Kasumi-1 (cell line): ENCODE measurements around the gene COL8A1.
"Not testable (repeated sequence)": the region's sequence is repeated elsewhere in the genome, so short reads cannot be mapped to it uniquely, and the experiment has no call there.

ENCODE experiments used
- DNase-seq, 2 experiments: peaks; one replicate each; lab custom pipeline; 2025; lab: John Stamatoyannopoulos, UW

Gene COL8A1

DNA sequence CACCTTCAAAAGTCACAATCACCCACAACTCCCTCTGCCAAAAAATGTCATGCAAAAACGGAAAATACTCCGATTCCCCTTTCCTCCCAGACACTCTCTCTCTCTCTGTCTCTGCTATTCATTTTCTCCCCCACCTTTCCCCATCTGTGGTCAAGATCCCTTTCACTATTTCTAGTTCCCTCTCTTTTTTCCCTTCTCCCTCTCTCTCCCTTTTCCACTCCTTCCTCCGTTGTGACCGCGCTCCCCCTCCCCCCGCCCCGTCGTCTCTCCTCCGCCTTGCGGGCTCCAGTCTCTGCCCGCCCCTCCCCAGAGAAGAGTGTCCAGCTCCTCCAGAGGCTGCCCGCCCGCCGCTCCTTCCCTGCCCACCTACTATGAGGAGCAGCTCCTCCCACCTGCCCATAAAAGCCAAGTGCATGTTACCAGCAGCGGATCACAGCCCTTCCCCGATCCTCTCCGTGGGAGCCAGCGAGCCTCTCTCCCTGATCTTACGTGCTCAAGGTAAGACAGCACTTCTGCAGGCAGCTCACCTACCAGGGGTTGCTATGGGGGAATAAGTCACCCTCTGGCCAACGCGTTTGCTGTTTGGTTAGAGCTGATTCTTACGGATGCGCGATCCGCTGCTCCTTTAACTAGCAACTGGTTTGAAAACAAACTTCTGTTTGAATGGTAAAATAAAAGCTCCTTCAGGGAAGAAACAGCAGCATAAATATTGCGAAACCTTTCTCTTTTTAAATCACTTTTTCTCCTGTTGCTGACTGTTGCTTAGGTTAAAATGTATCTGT, at the start of gene COL8A1:
Gene COL8A1, plus strand, starts transcription at position 428 of the 782 bp plus-strand sequence. CDS start 152,089 bp downstream, outside the sequence.
- DNase-seq: no peak

DNA sequence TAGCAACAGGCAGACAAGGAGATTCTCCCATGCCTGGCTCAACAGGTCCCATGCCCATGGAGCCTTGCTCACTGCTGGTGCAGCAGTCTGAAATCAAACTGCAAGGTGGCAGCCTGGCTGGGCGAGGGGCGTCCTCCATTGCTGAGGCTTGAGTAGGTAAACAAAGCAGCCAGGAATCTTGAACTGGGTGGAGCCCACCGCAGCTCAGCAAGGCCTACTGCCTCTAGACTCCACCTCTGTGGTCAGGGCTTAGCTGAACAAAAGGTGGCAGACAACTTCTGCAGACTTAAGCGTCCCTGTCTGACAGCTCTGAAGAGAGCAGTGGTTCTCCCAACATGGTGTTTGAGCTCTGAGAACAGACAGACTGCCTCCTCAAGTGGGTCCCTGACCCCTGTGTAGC, 49.2 kb upstream of the COL8A1 start:
- not testable (repeated sequence) for DNase-seq

DNA sequence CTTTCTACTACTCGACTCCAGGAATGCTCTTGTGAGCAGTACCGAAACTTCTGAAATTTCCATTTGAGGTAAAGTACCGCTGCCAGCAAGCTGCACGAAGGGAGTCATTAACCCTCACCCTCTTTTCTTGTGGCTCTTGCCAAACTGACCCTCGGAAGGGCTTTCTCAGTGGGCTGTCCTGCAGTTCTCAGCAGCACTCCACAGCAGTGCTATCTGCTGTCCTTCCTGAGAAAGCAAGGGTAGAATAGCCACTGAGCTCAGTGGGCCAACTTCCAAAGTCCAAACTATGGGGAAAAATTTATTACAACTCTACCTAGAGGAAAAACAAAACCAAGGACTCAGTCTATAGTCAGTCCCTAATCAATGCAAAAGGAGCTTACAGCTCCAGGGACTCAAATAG, 38.5 kb upstream of the COL8A1 start:
- DNase-seq: no peak

DNA sequence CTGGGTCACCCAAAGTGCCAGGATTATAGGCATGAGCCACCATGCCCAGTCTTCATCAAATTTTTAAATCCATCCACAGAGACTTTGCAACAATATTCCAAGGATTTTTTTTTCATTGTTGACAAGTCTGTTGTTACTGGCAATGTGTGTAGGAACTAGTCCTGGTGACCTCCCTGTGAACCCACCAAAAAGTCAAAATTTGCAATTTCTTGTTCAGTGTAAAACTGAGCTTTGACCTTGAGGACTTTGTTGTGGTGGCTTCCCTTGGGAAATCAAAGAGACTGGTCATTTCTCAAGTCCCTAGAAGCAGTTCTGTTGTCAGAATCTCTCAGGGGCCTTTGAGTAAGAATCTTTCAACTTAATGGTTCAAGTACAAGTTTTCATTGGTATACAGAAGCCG, 36.9 kb upstream of the COL8A1 start:
- no peak for DNase-seq

DNA sequence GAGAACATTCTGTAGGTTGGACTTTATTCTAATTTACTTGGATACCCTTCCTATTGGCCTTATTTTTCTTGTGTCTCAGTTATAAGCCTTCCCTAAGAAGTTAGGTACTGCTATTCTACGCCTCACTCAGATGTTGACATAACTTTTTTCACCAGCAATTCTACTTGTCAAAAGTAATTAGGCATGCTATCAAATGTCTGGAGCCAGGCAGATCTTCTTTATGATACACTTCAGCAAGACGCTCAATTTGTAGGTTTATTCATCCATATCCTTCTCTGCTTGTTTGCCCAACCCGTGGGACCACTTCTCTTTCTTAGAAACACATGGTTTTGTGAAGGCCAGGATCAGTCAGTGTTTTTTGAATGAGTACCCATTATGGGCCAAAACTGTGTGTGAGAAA, 36.2 kb upstream of the COL8A1 start:
- no peak for DNase-seq

DNA sequence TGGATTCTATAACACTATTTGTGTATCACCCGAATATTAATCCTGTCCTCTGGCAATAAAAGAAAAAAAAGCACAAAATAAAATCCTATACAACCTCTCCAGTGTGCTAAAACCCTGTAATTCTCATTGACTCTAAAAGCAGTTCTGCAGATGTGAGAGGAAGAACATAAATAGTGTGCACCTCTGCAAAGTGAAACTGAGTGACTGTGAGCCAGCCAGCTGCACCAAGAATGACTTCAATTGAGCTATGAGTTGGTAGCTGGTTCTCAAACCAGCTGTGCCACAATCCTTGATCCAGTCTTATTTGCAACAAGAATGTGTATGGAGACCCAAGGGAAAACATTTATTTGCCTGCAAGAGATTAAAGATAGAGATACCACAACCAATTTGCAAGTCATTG, 31.2 kb upstream of the COL8A1 start:
- no peak for DNase-seq

DNA sequence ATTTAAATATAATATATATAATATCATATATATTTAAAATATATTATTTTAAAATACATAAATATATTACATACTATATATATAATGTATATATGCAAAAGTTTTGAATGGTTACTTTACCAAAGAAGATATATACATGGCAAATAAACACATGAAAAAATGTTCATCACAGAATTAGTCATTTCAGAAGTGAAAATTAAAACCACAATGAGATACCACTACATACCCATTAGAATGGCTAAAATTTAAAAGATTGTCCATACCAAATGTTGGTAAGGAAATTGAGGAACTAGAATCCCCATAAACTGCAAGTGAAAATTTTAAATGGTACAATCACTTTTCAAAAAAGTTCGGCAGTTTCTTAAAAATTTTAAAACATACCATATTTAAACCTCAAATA, 23.6 kb upstream of the COL8A1 start:
- DNase-seq: no peak

DNA sequence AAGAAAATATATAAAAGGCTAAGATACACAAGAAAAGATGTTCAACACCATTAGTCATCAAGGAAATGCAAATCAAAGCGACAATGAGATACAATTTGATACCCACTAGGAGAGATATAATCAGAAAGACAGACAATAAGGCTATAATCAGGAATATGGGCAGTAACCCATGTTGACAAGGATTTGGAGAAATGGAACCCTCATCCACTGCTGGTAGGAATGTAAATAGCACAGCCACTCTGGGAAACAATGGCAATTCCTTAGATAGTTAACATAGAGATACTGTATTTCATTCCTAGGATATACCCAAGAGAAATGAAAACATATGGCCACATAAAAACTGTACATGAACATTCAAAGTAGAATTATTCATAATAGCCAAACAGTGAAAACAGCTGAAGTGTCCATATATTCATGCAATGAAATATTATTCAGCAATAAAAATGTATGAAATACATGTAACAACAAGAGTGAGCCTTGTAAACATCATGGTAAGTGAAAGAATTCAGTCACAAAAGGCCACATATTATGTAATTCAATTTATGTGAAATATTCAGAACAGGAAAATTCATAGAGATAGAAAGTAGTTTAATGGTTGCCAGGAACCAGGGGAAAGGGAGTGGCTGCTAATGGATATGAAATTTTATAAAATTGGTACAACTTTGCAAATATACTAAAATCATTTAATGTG, 18.2 kb upstream of the COL8A1 start:
- no peak for DNase-seq

DNA sequence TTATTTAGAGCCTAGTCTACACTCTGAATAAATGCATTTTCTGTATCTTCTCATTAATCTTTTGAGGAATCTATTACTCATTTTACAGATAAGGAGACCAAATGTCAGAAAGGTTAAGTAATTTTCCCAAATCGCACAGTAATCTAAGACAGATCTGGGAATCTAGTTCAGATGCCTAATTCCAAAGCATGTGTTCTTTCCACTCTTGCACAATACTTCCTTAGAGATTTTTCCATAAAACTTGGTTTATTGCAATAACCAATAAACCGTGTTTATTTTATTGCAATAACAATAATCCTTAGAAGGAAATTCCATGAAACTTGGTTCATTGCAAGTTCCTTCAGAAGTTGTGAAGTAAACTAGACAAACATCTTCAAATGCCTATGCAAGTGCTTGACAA, 17.4 kb upstream of the COL8A1 start:
- no peak for DNase-seq

DNA sequence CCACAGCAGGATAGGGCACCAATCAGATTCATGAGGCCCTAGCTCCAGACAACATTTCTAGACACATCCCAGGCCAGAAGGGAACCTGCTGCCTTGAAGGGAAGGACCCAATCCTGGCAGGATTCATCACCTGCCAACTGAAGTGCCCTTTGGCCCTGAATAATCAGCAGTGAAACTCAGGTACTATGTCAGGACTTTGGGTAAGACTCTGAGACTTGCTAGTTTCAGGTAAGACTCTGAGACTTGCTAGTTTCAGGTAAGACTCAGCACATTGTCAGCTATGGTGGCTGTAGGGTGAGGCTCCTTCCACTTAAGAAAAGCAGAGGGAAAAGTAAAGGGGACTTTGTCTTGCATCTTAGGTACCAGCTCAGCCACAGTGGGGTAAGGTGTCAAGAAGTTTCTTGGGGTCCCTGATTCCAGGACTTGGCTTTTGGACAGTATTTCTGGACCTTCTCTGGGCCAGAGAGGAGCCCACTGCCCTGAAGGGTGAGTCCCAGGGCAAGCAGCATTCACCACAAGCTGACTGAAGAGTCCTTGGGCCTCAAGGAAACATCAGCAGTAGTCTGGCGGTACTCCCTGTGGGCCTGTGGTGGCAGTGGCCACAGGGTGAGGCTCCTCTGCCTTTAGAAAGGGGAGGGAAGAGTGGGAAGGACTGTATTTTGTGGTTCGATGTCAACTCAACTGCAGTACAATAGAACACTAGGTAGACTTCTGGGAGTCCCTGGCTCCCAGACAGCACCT, 13.7 kb upstream of the COL8A1 start:
- no peak for DNase-seq

DNA sequence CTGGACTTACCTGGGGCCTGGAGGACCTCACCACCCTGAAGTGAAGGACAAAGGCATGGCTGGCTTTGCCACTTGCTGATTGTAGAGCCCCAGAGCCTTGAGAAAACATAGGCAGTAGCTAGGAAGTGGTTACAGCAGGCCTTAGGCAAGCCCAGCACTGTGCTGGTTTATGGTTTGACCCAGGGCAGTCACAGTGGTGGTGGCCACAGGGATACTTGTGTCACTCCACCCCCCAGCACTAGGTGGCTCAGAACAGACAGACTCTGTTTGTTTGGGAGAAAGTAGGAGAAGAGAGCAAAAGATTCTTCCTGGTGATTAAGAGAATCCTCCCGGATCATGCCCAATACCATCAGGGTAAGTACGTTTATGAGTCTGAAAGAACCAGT, 13.2 kb upstream of the COL8A1 start:
- DNase-seq: no peak

DNA sequence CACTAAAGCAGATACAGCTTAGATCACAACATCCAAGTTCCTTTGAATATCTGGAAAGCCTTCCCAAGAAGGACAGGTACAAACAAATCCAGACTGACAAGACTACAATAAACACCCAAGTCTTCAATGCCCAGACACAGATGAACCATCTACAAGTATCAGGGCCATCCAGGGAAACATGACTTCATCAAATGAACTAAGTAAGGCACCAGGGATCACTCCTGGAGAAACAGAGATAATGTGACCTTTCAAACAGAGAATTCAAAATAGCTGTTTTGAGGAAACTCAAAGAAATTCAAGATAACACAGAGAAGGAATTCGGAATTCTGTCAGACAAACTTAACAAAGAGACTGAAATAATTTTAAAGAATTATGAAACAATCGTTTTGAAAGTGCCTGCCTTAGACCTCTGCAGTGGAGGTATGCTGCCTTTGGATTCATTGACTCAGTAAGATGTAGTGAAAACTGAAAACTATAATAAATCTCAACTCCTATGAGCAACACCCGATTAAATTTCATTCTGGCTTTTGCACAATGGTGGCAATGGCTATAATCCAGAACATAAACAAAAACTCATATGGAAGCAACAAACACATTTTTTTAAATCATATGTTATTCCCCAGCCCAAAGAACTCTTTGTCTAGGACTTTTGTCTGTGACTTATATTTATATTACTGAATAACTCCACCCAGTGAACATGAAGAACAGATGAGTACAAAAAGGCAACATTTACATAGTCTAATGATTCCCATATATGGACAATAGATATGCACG, 12.6 kb upstream of the COL8A1 start:
- no peak for DNase-seq

DNA sequence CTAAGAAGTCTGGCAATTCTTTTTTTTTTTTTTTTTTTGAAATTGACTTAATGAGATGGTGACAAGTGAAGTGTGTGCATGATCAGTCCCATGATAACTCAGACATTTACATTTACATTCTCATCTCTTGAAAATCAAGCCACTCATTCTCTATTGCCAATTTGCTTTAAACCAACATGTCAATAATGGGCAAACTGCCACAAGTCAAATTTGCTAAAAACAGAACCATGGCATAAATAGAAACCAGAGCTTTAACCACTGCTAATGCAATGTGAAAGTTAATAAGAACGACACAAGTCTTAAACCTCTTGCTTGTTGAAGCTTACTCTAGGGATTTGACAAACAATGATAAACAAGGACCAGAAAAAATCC, 12.0 kb upstream of the COL8A1 start:
- no peak for DNase-seq

DNA sequence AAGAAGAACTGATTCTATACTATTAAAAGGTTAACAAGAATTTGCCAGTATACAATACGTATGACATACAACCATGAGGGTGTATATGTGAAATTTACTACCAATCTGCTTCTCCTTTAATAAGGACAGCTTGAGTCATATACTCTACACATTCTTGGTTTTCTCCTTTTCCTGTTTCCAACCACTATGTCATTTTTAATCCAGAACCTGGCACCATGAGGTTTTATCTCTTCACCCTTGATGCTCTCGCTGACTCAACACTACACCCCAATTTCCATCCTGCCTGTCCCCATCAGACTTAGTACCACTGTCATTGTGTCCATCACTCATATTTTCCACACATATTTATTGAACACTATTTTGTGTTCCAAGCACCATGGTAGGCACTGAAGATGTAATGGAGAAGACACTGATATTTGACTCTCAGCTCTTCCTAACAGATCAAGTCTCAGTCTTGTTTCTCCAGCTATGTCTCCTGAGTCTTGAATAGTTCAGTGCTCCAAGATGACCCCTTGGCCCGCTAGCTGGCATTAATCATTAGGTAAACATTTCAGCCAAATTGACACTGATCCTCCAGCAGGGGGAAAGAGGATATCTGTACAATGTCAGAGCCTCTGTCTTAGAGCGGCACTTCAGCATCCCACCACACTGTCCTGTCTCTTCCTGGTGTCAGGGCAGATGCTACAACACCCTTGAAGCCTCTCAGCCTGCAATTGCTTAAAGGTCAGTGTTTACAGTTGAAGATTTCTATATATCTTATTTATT, 11.2 kb upstream of the COL8A1 start:
- peak in 1 of 2 experiments; percentile 17 for DNase-seq

DNA sequence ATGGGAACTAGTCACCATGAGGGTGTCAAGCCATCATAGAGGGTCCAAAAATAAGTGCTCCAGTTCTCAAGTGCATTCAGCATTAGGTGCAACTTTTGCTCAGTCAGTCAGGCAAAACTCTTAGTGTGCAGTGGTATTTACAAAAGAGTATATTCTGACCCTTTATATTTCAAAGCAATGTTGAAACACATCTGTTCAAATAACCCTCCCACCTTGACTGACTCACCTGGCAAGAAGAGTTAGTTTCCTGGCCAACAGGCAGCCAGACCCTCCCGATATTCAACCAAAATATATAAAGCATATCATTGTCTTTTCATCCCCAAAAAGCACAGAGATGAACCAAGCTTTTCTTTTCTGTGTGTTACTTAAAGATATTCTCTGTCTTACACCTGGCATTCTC, 7.6 kb upstream of the COL8A1 start:
- DNase-seq: no peak

DNA sequence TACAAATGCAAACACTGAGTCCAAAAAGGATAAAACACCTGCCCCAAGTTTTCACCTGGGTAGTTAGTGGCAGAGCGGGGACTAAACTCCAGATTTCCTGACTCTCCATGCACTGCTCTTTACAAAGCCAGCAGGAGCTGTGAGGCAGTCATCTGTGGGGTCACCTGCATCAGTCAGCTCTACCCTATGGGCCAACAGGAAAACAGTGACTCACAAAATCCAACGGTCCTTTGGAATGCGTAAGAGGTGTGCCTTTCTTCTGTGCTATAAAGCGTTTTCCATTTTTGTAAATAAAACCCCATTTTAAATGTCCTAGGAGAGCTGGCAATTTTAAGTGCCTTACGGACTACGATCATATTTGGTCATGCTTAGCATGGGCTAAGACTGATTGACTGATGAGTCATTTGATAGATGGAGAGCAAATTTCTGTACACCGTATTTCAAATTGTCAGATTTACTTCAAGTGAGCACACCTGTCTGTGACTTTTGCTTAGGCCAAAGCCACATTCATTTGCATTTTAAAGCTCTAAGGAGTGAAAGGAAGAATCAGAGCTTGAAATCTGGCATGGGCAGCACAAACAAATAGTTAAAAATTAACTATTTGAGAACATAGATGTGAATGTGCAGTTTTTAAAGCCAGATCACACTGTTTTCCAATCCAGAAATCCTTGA, 4.4 kb upstream of the COL8A1 start:
- DNase-seq: no peak

DNA sequence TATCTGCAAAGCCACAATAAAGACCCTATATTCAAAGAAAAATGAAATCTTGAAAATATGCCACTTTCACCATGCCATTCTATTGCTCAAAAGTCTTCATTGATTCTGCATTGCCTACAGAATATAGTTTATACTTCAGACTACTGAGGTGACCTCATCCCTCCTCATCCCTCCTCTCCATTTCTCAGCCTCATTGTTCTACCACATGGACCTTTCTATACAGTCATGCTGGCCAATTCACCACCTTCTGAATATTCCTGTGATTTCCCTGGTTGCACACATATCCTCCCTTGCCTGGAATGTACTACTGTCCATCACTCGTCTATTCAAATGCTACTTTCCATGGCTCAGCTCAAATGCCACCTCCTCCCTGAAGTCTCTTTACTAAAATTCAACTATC, 3.5 kb upstream of the COL8A1 start:
- no peak for DNase-seq

DNA sequence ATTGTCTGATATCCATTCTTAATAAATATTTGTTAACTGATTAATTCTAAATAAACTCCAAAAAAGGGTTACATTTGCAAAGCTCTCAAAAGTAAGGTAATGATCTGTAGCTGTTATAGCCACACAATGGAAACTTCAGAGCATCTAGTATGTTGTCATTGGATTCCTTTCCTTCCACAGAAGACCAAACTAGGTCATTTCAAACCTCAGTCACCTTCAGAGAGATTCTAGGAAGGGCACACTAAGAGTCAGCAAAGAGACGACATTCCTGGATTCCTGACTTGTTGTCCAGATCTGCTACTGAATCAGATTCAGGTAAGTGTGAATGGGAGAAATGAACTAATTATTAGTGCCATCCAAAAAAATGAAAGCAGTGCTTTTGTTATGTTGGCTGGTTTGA, 3.0 kb upstream of the COL8A1 start:
- no peak for DNase-seq

DNA sequence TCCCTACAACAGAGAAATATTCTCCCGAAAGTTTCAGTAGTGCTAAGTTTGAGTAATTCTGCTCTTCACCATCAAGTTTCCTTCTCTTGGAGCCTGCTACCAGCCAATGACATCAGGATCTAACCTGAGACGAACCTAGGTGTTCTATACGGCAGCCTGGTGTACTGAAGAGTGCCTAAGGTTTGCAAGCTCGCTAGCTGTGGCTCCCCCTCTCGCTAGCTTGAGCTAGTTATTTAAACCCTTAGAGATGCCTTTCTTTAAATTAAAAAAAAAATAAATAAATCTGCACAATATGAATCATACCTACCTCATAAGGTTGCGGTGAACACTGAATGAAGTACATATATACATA, 1.4 kb upstream of the COL8A1 start:
- DNase-seq: no peak

DNA sequence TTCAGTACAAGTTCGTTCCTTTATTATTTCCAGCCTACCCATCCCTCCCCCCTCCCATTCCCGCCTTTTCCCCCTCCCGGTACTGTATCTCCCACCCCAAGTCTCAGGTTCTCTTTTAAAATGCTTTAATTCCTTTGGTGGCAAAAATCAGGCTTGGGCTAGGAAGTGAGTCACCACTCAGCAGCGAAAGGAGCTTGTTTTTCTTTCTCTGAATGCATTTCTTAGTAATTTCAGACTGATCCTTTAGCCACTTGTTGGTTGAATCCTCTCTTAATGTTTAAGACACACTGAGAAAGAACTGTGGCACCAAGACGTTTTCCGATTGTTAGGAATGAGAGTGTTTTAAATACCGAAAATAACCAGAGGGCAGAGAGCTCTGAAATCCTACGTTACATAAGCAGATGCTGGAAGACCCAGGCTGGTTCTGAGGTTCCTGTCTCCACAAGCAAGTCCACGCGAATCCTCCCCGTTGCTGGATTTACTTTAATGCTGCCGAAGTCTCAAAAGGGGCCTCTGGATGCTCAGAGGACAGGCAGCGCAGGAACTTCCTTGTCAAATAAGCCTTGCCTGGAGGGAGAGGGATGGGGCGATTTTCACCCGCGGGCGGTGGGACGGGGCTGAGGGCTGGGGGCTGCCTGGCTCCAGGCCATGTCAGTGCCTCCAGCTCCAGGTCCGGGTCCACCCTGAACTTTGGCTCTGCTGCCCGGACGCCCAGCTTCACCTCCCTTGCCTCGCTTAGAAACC, 854 bp upstream of the COL8A1 start:
- peak; percentile 20 to 30 for DNase-seq
